ENCODE data around the gene RHOT1. TPM values are rescaled to one million over a fixed set of nuclear protein-coding genes. Genes with fewer than 3 reads are reported as not detected.
"Not testable (repeated sequence)": the region's sequence is repeated elsewhere in the genome, so short reads cannot be mapped to it uniquely, and the experiment has no call there.

RHOT1 gene
- total RNA-seq, 1 donor from 2014 or later, result 25.7 TPM

- Mint-ChIP-seq H3K27ac (no peak overlapping the region), H3K27me3 (ENCODE audit: low read depth) (peaks cover 6% of the 10 kb centered on the region), H3K4me1 (ENCODE audit: low read depth) (peaks cover 3% of the 10 kb centered on the region), H3K4me3 (ENCODE audit: low read depth) (no peak overlapping the region), H3K36me3 (ENCODE audit: low read depth) (no peaks in the 10 kb centered on the region), H3K9me3 (no peaks in the 10 kb centered on the region)
- no peak for DNase-seq (ENCODE audit: low spot score)
- intact Hi-C loops (cut with micrococcal nuclease), result no loop called here
These were observed 29.9 kb upstream of the RHOT1 start for GRCh38 chr17:32112416-32112815.

- intact Hi-C loops (cut with micrococcal nuclease), result no loop called here
- peaks cover 6% of the 10 kb centered on the region for H3K27me3 Mint-ChIP-seq (ENCODE audit: low read depth)
- no peak overlapping the region for H3K4me3 Mint-ChIP-seq (ENCODE audit: low read depth)
These were observed 27.8 kb upstream of the RHOT1 start for GRCh38 chr17:32114536-32114935.

GRCh38 chr17:32115546-32115945 lies 26.8 kb upstream of the RHOT1 start:
- H3K27me3 Mint-ChIP-seq (ENCODE audit: low read depth); H3K9me3 Mint-ChIP-seq; H3K27ac Mint-ChIP-seq; intact Hi-C loops (cut with micrococcal nuclease); H3K4me1 Mint-ChIP-seq (ENCODE audit: low read depth); DNase-seq (ENCODE audit: low spot score); H3K4me3 Mint-ChIP-seq (ENCODE audit: low read depth); H3K36me3 Mint-ChIP-seq (ENCODE audit: low read depth): not testable (repeated sequence)

More at GRCh38 chr17:32114536-32114935, 27.8 kb upstream of the RHOT1 start:
- Mint-ChIP-seq H3K27ac (no peak overlapping the region), H3K4me1 (ENCODE audit: low read depth) (peaks cover 1% of the 10 kb centered on the region), H3K36me3 (ENCODE audit: low read depth) (no peaks in the 10 kb centered on the region), H3K9me3 (no peaks in the 10 kb centered on the region)
- no peak for DNase-seq (ENCODE audit: low spot score)

- no peaks in the 10 kb centered on the region for H3K9me3 Mint-ChIP-seq
- no peaks in the 10 kb centered on the region for H3K36me3 Mint-ChIP-seq (ENCODE audit: low read depth)
- intact Hi-C loops (cut with micrococcal nuclease), result no loop called here
- no peak for DNase-seq (ENCODE audit: low spot score)
- no peak overlapping the region for H3K4me3 Mint-ChIP-seq (ENCODE audit: low read depth)
- H3K27me3 Mint-ChIP-seq (ENCODE audit: low read depth), result peaks cover 10% of the 10 kb centered on the region
- peaks cover 1% of the 10 kb centered on the region for H3K4me1 Mint-ChIP-seq (ENCODE audit: low read depth)
- H3K27ac Mint-ChIP-seq, result no peak overlapping the region
These were observed 25.4 kb upstream of the RHOT1 start for GRCh38 chr17:32116937-32117336.

GRCh38 chr17:32117399-32117798 lies 24.9 kb upstream of the RHOT1 start:
- no peak overlapping the region for H3K4me3 Mint-ChIP-seq (ENCODE audit: low read depth)
- DNase-seq (ENCODE audit: low spot score), result no peak

GRCh38 chr17:32118088-32118487 lies 24.2 kb upstream of the RHOT1 start:
- DNase-seq (ENCODE audit: low spot score); H3K9me3 Mint-ChIP-seq; H3K36me3 Mint-ChIP-seq (ENCODE audit: low read depth); H3K27me3 Mint-ChIP-seq (ENCODE audit: low read depth); H3K4me3 Mint-ChIP-seq (ENCODE audit: low read depth); H3K4me1 Mint-ChIP-seq (ENCODE audit: low read depth); intact Hi-C loops (cut with micrococcal nuclease); H3K27ac Mint-ChIP-seq: not testable (repeated sequence)

More at GRCh38 chr17:32117399-32117798, 24.9 kb upstream of the RHOT1 start:
- intact Hi-C loops (cut with micrococcal nuclease), result no loop called here
- Mint-ChIP-seq H3K4me1 (ENCODE audit: low read depth) (peaks cover 1% of the 10 kb centered on the region), H3K27ac (no peak overlapping the region), H3K36me3 (ENCODE audit: low read depth) (no peaks in the 10 kb centered on the region), H3K27me3 (ENCODE audit: low read depth) (peaks cover 10% of the 10 kb centered on the region), H3K9me3 (no peaks in the 10 kb centered on the region)

- peaks cover 12% of the 10 kb centered on the region for H3K27me3 Mint-ChIP-seq (ENCODE audit: low read depth)
- intact Hi-C loops (cut with micrococcal nuclease), result no loop called here
- DNase-seq (ENCODE audit: low spot score), result no peak
- no peak overlapping the region for H3K4me3 Mint-ChIP-seq (ENCODE audit: low read depth)
- H3K4me1 Mint-ChIP-seq (ENCODE audit: low read depth), result peaks cover 3% of the 10 kb centered on the region
- no peaks in the 10 kb centered on the region for H3K36me3 Mint-ChIP-seq (ENCODE audit: low read depth)
- no peak overlapping the region for H3K27ac Mint-ChIP-seq
- no peaks in the 10 kb centered on the region for H3K9me3 Mint-ChIP-seq
These were observed 23.5 kb upstream of the RHOT1 start for GRCh38 chr17:32118835-32119234.

- Mint-ChIP-seq H3K27ac (no peak overlapping the region), H3K27me3 (ENCODE audit: low read depth) (peaks cover 9% of the 10 kb centered on the region), H3K4me3 (ENCODE audit: low read depth) (no peak overlapping the region), H3K9me3 (no peaks in the 10 kb centered on the region), H3K4me1 (ENCODE audit: low read depth) (peaks cover 3% of the 10 kb centered on the region), H3K36me3 (ENCODE audit: low read depth) (no peaks in the 10 kb centered on the region)
- no peak for DNase-seq (ENCODE audit: low spot score)
- intact Hi-C loops (cut with micrococcal nuclease), result no loop called here
These were observed 22.2 kb upstream of the RHOT1 start for GRCh38 chr17:32120141-32120540.

GRCh38 chr17:32120716-32121115 lies 21.6 kb upstream of the RHOT1 start:
- no peak for DNase-seq (ENCODE audit: low spot score)
- Mint-ChIP-seq H3K36me3 (ENCODE audit: low read depth) (no peaks in the 10 kb centered on the region), H3K4me1 (ENCODE audit: low read depth) (peaks cover 3% of the 10 kb centered on the region), H3K9me3 (no peaks in the 10 kb centered on the region), H3K27ac (no peak overlapping the region), H3K4me3 (ENCODE audit: low read depth) (no peak overlapping the region), H3K27me3 (ENCODE audit: low read depth) (peaks cover 9% of the 10 kb centered on the region)
- intact Hi-C loops (cut with micrococcal nuclease), result no loop called here

- Mint-ChIP-seq H3K4me3 (ENCODE audit: low read depth) (no peak overlapping the region), H3K27ac (no peak overlapping the region), H3K27me3 (ENCODE audit: low read depth) (peaks cover 6% of the 10 kb centered on the region), H3K4me1 (ENCODE audit: low read depth) (peaks cover 7% of the 10 kb centered on the region), H3K9me3 (no peaks in the 10 kb centered on the region), H3K36me3 (ENCODE audit: low read depth) (no peaks in the 10 kb centered on the region)
- intact Hi-C loops (cut with micrococcal nuclease), result no loop called here
- no peak for DNase-seq (ENCODE audit: low spot score)
These were observed 18.5 kb upstream of the RHOT1 start for GRCh38 chr17:32123782-32124181.

GRCh38 chr17:32124985-32125847 lies 17.1 kb upstream of the RHOT1 start:
- intact Hi-C loops (cut with micrococcal nuclease), result no loop called here
- H3K4me1 Mint-ChIP-seq (ENCODE audit: low read depth), result peaks cover 12% of the 10 kb centered on the region
- H3K4me3 Mint-ChIP-seq (ENCODE audit: low read depth), result no peak overlapping the region
- peaks cover 6% of the 10 kb centered on the region for H3K27me3 Mint-ChIP-seq (ENCODE audit: low read depth)
- H3K9me3 Mint-ChIP-seq, result no peaks in the 10 kb centered on the region
- peaks cover 5% of the 10 kb centered on the region for H3K36me3 Mint-ChIP-seq (ENCODE audit: low read depth)
- H3K27ac Mint-ChIP-seq, result no peak overlapping the region
- DNase-seq (ENCODE audit: low spot score), result no peak

- DNase-seq (ENCODE audit: low spot score), result no peak
- no peaks in the 10 kb centered on the region for H3K9me3 Mint-ChIP-seq
- intact Hi-C loops (cut with micrococcal nuclease), result no loop called here
- H3K4me1 Mint-ChIP-seq (ENCODE audit: low read depth), result peaks cover 12% of the 10 kb centered on the region
- H3K36me3 Mint-ChIP-seq (ENCODE audit: low read depth), result peaks cover 5% of the 10 kb centered on the region
- H3K27me3 Mint-ChIP-seq (ENCODE audit: low read depth), result peaks cover 5% of the 10 kb centered on the region
- no peak overlapping the region for H3K4me3 Mint-ChIP-seq (ENCODE audit: low read depth)
- H3K27ac Mint-ChIP-seq, result no peak overlapping the region
These were observed 16.5 kb upstream of the RHOT1 start for GRCh38 chr17:32125848-32126153.

- H3K27me3 Mint-ChIP-seq (ENCODE audit: low read depth), result peaks cover 3% of the 10 kb centered on the region
- H3K27ac Mint-ChIP-seq, result no peak overlapping the region
- intact Hi-C loops (cut with micrococcal nuclease), result no loop called here
- no peak for DNase-seq (ENCODE audit: low spot score)
- H3K36me3 Mint-ChIP-seq (ENCODE audit: low read depth), result peaks cover 5% of the 10 kb centered on the region
- no peaks in the 10 kb centered on the region for H3K9me3 Mint-ChIP-seq
- H3K4me3 Mint-ChIP-seq (ENCODE audit: low read depth), result no peak overlapping the region
- peaks cover 12% of the 10 kb centered on the region for H3K4me1 Mint-ChIP-seq (ENCODE audit: low read depth)
These were observed 16.0 kb upstream of the RHOT1 start for GRCh38 chr17:32126325-32126724.

All from activated T-helper 2 cell treated with anti-CD3 and anti-CD28 coated beads, Interferon-gamma antibody, Interleukin-2, Interleukin-4, amounts not matched to agents 10 μg/mL and 5 μg/mL and 100 μg/mL, durations not matched to agents 14 hours and 24 hours and 36 hours (primary cell).